Keratinocyte (primary cell): ENCODE measurements around the gene FMNL3. TPM values are rescaled to one million over a fixed set of nuclear protein-coding genes. Genes with fewer than 3 reads are reported as not detected.

Experiments used
- DNase-seq: peaks from one replicate; pipeline ENCODE4 v3.0.0-alpha.2; 2011; ENCODE audit warnings: low read depth, missing footprints, low spot score
- FAIRE-seq: peaks from 2 replicates; lab custom pipeline; 2011; peaks lifted over from hg19 to GRCh38; lab: Jason Lieb, UNC
- H2AFZ ChIP-seq: 2 replicates; pipeline ENCODE4 v1.6.0; 2012; ENCODE audit warnings: low read length, control low read depth, inconsistent platforms; ENCODE audit not compliant: control insufficient read depth
- H3K27ac ChIP-seq: 2 replicates; pipeline ENCODE4 v1.5.1; 2011; ENCODE audit warnings: low read length; ENCODE audit not compliant: control insufficient read depth, insufficient read depth
- H3K27me3 ChIP-seq: 3 replicates; pipeline ENCODE4 v1.6.0; 2011; ENCODE audit warnings: low read length; ENCODE audit not compliant: control insufficient read depth, insufficient read depth; ENCODE audit errors: extremely low read depth
- H3K36me3 ChIP-seq, 2 experiments: 2 replicates in 1 of 2; 3 replicates in 1 of 2; pipeline ENCODE4 v1.5.1; 2011; ENCODE audit warnings: low read length in 2 of 2, mild to moderate bottlenecking in 1 of 2; ENCODE audit not compliant: control insufficient read depth in 2 of 2, insufficient read depth in 2 of 2; ENCODE audit errors: extremely low read depth in 1 of 2
- H3K4me1 ChIP-seq: 3 replicates; pipeline ENCODE4 v1.5.1; 2011; ENCODE audit warnings: low read length; ENCODE audit not compliant: control insufficient read depth, insufficient read depth; ENCODE audit errors: extremely low read depth
- H3K4me2 ChIP-seq: 3 replicates; pipeline ENCODE4 v1.6.0; 2011; ENCODE audit warnings: low read depth, low read length; ENCODE audit not compliant: control insufficient read depth, insufficient read depth; ENCODE audit errors: extremely low read depth
- H3K4me3 ChIP-seq, 3 experiments: fragments of 200-600 bp in 1 of 3; sonication (generic) in 1 of 3; 2 replicates in 2 of 3; 3 replicates in 1 of 3; pipeline ENCODE4 v1.5.1; 2011 to 2016; ENCODE audit warnings: low read length in 3 of 3, mild to moderate bottlenecking in 3 of 3, control low read depth in 2 of 3, inconsistent platforms in 1 of 3, low read depth in 1 of 3, mixed read lengths in 1 of 3, mixed run types in 1 of 3, moderate library complexity in 1 of 3; ENCODE audit not compliant: control insufficient read depth in 2 of 3, insufficient read depth in 2 of 3; ENCODE audit errors: extremely low read depth in 1 of 3
- H3K79me2 ChIP-seq: 2 replicates; pipeline ENCODE4 v1.6.0; 2012; ENCODE audit warnings: low read length; ENCODE audit not compliant: control insufficient read depth, insufficient read depth
- H3K9ac ChIP-seq: 3 replicates; pipeline ENCODE4 v1.6.0; 2011; ENCODE audit warnings: low read length; ENCODE audit not compliant: control insufficient read depth, insufficient read depth; ENCODE audit errors: extremely low read depth
- H3K9me1 ChIP-seq: 3 replicates; pipeline ENCODE4 v1.6.0; 2011; ENCODE audit warnings: low read length; ENCODE audit not compliant: control insufficient read depth, insufficient read depth; ENCODE audit errors: extremely low read depth
- H3K9me3 ChIP-seq: 2 replicates; pipeline ENCODE4 v1.5.1; 2012; ENCODE audit warnings: low read depth, low read length; ENCODE audit not compliant: control insufficient read depth
- H4K20me1 ChIP-seq: 3 replicates; pipeline ENCODE4 v1.6.0; 2011; ENCODE audit warnings: low read length; ENCODE audit not compliant: control insufficient read depth, insufficient read depth; ENCODE audit errors: extremely low read depth
- EZH2 ChIP-seq: IDR thresholded peaks from one replicate; pipeline ENCODE4 v1.6.1; 2012; ENCODE audit warnings: inconsistent platforms, mild to moderate bottlenecking, low read length, moderate library complexity
- dilution Hi-C: fragments of 300-500 bp; cut with MboI; formaldehyde crosslinking; loops from one replicate; pipeline ENCODE4 v1.7.0; 2020; ENCODE audit warnings: low sequenced_read_pairs; ENCODE audit not compliant: extremely low pct_ligation_motif_present
- polyA plus RNA-seq, 5 experiments: library from polyadenylated mRNA; depleted of rRNA in 3 of 5; stranded (reverse) in 3 of 5; stranded (forward) in 1 of 5; unstranded in 1 of 5; fragments of >200 nt; gene quantifications; 1 replicate in 1 of 5; 2 replicates in 3 of 5; 3 replicates in 1 of 5; pipeline versions ENCODE4 v1.2.1 to v1.2.3, GENCODE V29; 2011 to 2012; ENCODE audit warnings: missing spikeins in 2 of 5, low read depth in 1 of 5, low replicate concordance in 1 of 5
- TF ChIP-seq, protein P1 (sequence below), 3 experiments: IDR thresholded peaks in 1 of 3; conservative IDR thresholded peaks in 1 of 3; optimal IDR thresholded peaks in 1 of 3; 2 replicates in 2 of 3; 3 replicates in 1 of 3; pipeline versions ENCODE3 to v1.5.1; 2011; ENCODE audit warnings: low read length in 3 of 3, mild to moderate bottlenecking in 3 of 3, moderate library complexity in 2 of 3, control low read depth in 1 of 3, inconsistent platforms in 1 of 3; ENCODE audit not compliant: insufficient read depth in 2 of 3; ENCODE audit errors: extremely low read depth in 1 of 3

Gene FMNL3
- polyA plus RNA-seq, 1 donor (not counting 4 experiments of a cell fraction or from before 2014, with no cell fraction given), result 1.1 TPM

DNA sequence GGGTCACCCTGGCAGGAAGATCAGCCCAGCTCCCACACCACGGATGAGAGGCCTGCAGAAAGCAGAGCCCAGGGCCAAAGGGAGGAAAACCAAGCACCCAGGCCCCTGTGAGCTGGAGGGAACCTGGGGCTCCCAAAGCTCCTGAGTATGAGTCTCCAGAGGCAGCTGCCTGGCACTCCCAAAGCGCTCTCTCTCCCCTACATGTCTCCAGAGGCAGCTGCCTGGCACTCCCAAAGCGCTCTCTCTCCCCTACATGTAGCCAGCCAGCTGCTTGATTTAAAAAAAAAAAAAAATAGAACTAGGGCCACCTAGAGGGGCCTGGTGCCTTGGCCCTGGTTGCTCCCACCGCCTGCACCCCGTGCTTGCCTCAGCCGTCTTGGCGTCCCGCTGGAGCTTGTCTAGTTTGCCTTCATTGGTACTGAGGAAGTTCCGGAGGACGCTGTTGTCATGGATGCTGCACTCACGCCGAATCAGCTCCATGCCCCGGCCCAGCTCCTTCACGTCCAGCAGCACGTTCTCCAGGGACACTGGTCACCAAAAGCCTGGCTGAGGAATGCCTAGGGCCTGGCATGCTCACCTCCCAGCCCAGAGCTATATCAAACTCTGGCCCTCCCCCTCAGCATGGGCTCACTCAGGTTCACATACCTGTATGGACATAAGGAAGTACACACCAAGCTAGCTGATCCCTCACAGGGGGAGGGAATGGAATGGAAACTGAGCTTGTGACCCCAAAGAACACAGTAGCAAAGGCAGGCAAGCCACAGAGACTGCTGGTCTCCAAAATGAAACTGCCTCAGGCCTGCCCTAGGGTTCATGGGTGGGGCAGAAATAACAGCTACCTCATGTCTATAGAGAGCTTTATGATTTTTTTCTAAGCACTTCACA is 59.1 kb downstream of the FMNL3 start:
- no peaks in the 10 kb centered on the region for H3K9me3 ChIP-seq
- no peak overlapping the region for H2AFZ ChIP-seq
- no peak for FAIRE-seq
- H3K9ac ChIP-seq, result no peak overlapping the region
- dilution Hi-C loops, result no loop called here
- H3K4me1 ChIP-seq, result peaks cover 12% of the 10 kb centered on the region
- no peak overlapping the region for H3K27ac ChIP-seq
- no peak overlapping the region for H3K4me2 ChIP-seq
- no peaks in the 10 kb centered on the region for H3K79me2 ChIP-seq
- DNase-seq, result no peak
- H3K4me3 ChIP-seq, result no peak overlapping the region
- H3K9me1 ChIP-seq, result no peaks in the 10 kb centered on the region
- H3K27me3 ChIP-seq, result no peaks in the 10 kb centered on the region
- peaks cover 10 to 28% of the 10 kb centered on the region in 2 experiments for H3K36me3 ChIP-seq
- TF ChIP-seq, protein P1, sequence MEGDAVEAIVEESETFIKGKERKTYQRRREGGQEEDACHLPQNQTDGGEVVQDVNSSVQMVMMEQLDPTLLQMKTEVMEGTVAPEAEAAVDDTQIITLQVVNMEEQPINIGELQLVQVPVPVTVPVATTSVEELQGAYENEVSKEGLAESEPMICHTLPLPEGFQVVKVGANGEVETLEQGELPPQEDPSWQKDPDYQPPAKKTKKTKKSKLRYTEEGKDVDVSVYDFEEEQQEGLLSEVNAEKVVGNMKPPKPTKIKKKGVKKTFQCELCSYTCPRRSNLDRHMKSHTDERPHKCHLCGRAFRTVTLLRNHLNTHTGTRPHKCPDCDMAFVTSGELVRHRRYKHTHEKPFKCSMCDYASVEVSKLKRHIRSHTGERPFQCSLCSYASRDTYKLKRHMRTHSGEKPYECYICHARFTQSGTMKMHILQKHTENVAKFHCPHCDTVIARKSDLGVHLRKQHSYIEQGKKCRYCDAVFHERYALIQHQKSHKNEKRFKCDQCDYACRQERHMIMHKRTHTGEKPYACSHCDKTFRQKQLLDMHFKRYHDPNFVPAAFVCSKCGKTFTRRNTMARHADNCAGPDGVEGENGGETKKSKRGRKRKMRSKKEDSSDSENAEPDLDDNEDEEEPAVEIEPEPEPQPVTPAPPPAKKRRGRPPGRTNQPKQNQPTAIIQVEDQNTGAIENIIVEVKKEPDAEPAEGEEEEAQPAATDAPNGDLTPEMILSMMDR (optimal IDR thresholded peaks at IDR 0.05 in 1 of 3, IDR thresholded peaks at IDR 0.05 in 1 of 3, conservative IDR thresholded peaks at IDR 0.05 in 1 of 3; ENCODE audit: extremely low read depth in 1 of 3, insufficient read depth in 2 of 3, low read length in 3 of 3), result no peak
- no peaks in the 10 kb centered on the region for H4K20me1 ChIP-seq

DNA sequence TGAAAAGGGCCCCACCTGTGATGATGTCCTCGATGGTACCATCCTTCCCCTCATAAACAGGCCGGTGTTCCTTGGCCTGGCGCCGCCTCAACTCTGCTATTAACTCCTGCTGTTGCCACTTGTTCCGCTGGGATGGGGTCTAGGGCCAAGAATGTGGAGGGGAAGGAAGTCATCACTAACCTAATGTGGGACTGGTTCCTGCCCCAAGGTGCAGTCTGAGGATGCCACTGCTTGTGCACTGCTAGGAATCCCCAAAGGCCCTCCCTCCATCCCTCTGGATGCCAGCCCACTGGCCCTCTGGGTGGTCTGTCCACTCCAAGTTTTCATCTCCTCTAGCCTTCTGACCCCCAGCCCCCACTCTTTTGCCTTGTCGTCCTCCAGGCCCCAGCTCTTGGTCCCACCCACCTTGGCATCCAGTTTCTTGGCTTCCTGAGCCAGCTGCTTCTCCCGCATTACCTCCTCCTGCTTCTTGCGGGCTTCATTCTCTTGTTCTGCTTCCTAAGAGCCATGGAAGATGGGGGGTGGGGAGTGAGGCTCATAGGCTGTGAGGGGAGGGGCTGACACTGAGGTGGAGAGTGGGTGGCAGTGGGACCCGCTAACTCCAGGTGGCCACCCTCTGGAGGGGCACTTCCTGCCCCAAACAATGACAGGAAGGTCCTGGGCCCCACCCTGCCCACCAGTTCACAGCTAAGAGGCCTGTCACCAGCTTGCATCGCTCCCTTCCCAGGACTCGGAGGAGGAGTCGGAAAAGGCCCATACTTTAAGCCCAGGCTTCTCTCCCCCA is 60.1 kb downstream of the FMNL3 start:
- Histone ChIP-seq H3K9ac (no peak overlapping the region), H2AFZ (no peak overlapping the region), H3K36me3 (peaks cover 11 to 28% of the 10 kb centered on the region in 2 experiments), H3K4me3 (no peak overlapping the region), H3K27ac (no peak overlapping the region), H4K20me1 (no peaks in the 10 kb centered on the region), H3K27me3 (no peaks in the 10 kb centered on the region), H3K4me1 (peaks cover 12% of the 10 kb centered on the region), H3K9me3 (no peaks in the 10 kb centered on the region), H3K9me1 (no peaks in the 10 kb centered on the region), H3K4me2 (no peak overlapping the region), H3K79me2 (no peaks in the 10 kb centered on the region)
- dilution Hi-C loops, result no loop called here
- FAIRE-seq (no peak), DNase-seq (no peak)
- TF ChIP-seq, protein P1 (optimal IDR thresholded peaks at IDR 0.05 in 1 of 3, IDR thresholded peaks at IDR 0.05 in 1 of 3, conservative IDR thresholded peaks at IDR 0.05 in 1 of 3; ENCODE audit: extremely low read depth in 1 of 3, insufficient read depth in 2 of 3, low read length in 3 of 3), result no peak
- no peak for TF ChIP-seq EZH2
